AG09319 (cell line): ENCODE results near the gene SCNN1G.
"Not testable (repeated sequence)": the region's sequence is repeated elsewhere in the genome, so short reads cannot be mapped to it uniquely, and the experiment has no call there.

Experiments
- DNase-seq: peaks from one replicate; pipeline ENCODE4 v3.0.0-alpha.2; 2010; ENCODE audit warnings: low read depth; ENCODE audit errors: extremely low read depth
- TF ChIP-seq, protein P1 (sequence below): IDR thresholded peaks from 2 replicates; pipeline ENCODE4 v1.5.1; 2011; ENCODE audit warnings: low read depth, mild to moderate bottlenecking, inconsistent platforms, low read length, moderate library complexity

The SCNN1G gene

DNA sequence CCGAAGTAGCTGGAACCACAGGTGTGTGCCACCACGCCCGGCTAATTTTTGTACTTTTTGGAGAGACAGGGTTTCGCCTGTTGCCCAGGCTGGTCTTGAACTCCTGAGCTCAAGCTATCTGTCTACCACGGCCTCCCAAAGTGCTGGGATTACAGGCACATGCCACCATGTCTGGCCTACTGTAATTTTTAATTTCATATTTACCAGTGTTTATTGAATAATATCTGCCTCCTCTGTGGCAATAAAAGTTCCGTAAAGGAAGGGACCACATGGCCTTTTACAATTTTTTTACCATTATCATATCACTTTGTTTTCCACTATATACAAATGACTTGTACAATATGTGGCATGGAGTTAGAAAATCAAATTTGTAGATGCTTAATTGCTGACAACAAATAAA is 41.0 kb upstream of the SCNN1G start:
- DNase-seq = no peak
- TF ChIP-seq, protein P1, sequence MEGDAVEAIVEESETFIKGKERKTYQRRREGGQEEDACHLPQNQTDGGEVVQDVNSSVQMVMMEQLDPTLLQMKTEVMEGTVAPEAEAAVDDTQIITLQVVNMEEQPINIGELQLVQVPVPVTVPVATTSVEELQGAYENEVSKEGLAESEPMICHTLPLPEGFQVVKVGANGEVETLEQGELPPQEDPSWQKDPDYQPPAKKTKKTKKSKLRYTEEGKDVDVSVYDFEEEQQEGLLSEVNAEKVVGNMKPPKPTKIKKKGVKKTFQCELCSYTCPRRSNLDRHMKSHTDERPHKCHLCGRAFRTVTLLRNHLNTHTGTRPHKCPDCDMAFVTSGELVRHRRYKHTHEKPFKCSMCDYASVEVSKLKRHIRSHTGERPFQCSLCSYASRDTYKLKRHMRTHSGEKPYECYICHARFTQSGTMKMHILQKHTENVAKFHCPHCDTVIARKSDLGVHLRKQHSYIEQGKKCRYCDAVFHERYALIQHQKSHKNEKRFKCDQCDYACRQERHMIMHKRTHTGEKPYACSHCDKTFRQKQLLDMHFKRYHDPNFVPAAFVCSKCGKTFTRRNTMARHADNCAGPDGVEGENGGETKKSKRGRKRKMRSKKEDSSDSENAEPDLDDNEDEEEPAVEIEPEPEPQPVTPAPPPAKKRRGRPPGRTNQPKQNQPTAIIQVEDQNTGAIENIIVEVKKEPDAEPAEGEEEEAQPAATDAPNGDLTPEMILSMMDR = no peak

DNA sequence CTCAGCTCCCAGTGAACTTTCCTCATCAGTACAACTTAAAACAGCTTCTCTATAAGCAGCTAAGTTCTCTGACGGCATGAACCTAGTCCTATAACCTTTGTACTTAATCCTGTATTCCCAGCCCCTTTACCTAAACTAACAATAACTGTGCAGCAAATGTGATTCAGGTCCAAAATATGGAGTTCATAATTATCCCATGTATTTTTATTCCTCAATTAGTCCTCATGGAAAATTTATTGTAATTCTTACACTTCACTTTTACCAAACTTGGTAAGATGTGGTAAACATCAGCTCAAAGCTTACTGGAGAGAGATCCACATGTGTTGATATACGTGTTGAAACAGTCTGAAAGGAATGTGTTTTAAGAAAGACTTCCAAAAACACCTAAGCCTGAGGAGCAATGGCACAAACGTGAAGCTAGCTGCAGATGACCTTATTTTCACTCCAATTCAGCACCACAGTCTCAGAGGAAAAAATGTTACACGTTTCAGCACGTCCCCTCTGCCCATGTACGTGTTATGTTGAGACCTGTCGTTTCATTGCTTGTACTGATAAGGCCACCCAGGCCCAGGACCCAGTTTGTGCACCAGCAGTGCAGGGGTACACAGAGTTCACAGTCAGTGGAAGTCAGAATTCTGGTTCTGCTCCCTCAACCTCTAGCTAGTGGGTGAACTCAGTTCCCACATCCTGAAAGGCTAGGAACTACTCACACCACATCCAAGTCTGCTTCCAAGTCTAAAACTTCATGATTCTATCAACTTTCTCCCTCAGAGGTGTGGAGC is 40.4 kb upstream of the SCNN1G start:
- TF ChIP-seq, protein P1 = no peak
- no peak for DNase-seq

DNA sequence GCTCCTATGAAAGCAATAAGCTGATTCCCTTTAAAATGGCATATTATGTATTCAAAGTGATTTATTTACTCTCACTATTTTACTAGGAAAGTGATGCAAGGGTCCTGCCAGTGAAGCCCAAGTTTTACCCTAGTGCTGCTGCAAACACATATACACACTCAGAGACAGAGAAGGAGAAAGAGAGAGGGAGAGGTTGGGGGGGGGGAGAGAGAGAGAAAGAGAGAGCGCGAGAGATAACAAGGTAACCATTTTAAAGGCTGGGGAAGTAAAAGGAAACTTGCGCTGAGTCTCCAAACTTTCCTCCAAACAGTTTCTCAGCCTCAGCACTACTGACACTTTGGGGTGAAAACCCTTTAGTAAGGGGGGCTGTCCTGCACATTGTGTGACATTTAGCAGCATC is 39.2 kb upstream of the SCNN1G start:
- no peak for DNase-seq

DNA sequence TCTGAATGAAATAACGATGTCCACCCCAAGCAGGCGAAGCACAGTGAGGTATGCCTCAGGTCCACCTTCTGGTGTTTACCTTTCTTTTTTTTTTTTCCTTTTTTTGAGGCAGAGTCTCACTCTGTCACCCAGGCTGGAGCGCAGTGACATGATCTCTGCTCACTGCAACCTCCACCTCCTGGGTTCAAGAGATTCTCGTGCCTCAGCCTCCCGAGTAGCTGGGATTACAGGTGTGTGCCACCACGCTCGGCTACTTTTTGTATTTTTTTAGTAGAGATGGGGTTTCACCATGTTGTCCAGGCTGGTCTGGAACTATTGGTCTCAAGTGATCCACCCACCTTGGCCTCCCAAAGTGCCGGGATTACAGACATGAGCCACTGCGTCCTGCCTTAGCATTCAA is 38.2 kb upstream of the SCNN1G start:
- DNase-seq = not testable (repeated sequence)

More for the DNA sequence above, 39.2 kb upstream of the SCNN1G start:
- TF ChIP-seq, protein P1 = no peak

DNA sequence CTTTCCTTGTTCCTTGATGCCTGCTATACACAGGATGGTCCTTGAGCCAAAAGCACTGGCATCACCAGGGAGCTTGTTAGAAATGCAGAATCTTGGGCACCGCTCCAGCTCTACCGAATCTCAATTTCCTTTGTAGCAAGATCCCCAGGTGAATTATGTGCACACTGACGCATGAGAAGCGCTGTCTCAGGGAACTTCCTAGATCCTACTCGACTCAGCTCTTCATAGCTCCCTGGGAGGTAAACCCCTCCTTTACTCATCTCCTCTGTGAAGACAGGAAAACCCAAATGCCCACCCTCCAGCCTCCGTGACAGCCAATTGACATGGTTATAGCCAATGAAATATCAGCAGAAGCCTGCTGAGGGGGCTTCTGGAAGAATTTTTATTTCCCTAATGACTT is 37.4 kb upstream of the SCNN1G start:
- no peak for DNase-seq
- TF ChIP-seq, protein P1 = no peak

DNA sequence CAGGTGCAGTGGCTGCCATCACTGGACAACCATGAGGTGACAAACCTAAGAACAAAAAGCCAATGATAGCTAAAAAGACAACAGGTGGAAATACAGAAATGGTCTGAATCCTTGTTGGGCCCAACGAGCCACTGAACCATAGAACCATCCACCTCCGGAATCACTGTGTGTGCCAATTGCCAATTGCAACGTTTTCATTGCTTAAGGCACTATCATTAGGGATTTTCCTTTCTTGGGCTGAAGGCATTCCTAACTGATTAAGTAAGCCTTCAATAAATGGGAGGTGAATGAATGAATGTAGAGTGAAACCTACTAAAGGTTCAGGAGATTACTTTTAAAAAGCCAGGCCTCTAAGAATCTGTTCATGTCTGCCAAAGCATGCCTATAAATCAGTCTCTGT is 36.9 kb upstream of the SCNN1G start:
- TF ChIP-seq, protein P1 = no peak
- DNase-seq = no peak

DNA sequence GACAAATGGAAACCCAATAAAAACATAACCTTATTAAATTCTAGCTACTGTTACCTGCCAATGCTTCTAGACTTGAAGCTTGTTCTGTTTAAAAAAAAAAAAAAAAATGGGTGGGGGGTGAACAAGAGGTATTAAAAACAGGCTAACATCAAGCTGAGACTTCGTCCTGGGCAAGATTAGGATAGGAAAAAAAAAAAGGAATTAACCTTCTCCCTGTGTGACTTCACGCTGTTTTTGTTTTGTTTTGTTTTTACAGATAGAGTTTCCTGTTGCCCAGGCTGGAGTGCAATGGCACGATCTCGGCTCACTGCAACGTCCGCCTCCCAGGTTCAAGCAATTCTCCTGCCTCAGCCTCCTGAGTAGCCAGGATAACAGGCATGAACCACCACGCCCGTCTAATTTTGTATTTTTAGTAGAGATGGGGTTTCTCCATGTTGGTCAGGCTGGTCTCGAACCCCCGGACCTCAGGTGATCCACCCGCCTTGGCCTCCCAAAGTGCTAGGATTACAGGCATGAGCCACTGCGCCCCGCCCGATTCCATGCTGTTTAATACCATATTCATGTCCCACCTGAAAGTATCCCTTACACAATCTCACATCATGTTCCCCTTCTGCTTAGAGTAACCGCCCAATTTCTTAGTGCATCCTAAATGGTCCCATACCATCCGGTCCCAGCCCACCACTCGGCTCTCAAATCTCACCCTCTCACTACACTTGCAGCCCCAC is 35.5 kb upstream of the SCNN1G start:
- TF ChIP-seq, protein P1 = no peak

More for the DNA sequence above, 35.5 kb upstream of the SCNN1G start:
- no peak for DNase-seq
